B cell (primary cell): ENCODE results near the gene ABCA7. TPM values are rescaled to one million over a fixed set of nuclear protein-coding genes. Genes with fewer than 3 reads are reported as not detected.

Experiments used
- ATAC-seq: fragments of 200-7000 bp; cut with Tn5 transposase; one replicate; pipeline ENCODE4 v1.10.0; 2021; ENCODE audit warnings: low read depth, mild to moderate bottlenecking, moderate number of reproducible peaks, moderate library complexity
- CTCF ChIA-PET: fragments of 350-600 bp; sonication (Branson Sonifier 250); formaldehyde crosslinking; loops from one replicate; lab custom pipeline; 2021; ENCODE audit warnings: antibody characterized with exemption, inconsistent platforms; lab: Charles Lee
- POLR2A ChIA-PET: fragments of 350-600 bp; sonication (Branson Sonifier 250); formaldehyde crosslinking; loops from one replicate; lab custom pipeline; 2021; ENCODE audit warnings: antibody characterized with exemption; lab: Charles Lee
- DNase-seq: peaks from one replicate; pipeline ENCODE4 v3.0.0; 2013
- H2AFZ ChIP-seq: 2 replicates; pipeline ENCODE4 v1.6.1; 2012; ENCODE audit warnings: mild to moderate bottlenecking, low read depth, low read length; ENCODE audit not compliant: insufficient read depth, poor library complexity, severe bottlenecking
- H3K27ac ChIP-seq, 2 donors: 1 replicate in 1 of 2; 2 replicates in 1 of 2; pipeline ENCODE4 v1.5.1; 2012 to 2013; ENCODE audit warnings: low read length in 2 of 2, mild to moderate bottlenecking in 2 of 2, moderate library complexity in 1 of 2
- H3K27me3 ChIP-seq, 4 experiments: fragments of 200-600 bp in 1 of 4; sonication (generic) in 1 of 4; replicated peaks in 1 of 4; 1 replicate in 2 of 4; 2 replicates in 2 of 4; pipeline versions ENCODE4 v1.6.1 to v1.7.0; 2013 to 2016; ENCODE audit warnings: low read length in 3 of 4, mild to moderate bottlenecking in 2 of 4, mixed read lengths in 1 of 4, moderate library complexity in 1 of 4; ENCODE audit not compliant: insufficient read depth in 4 of 4, control insufficient read depth in 3 of 4; ENCODE audit errors: control extremely low read depth in 1 of 4
- H3K36me3 ChIP-seq, 2 experiments: replicated peaks in 1 of 2; 1 replicate in 1 of 2; 2 replicates in 1 of 2; pipeline versions ENCODE4 v1.6.1 to v1.7.1; 2013; ENCODE audit warnings: low read length in 1 of 2; ENCODE audit not compliant: insufficient read depth in 2 of 2, control insufficient read depth in 1 of 2; ENCODE audit errors: control extremely low read depth in 1 of 2, extremely low read depth in 1 of 2
- H3K4me1 ChIP-seq, 2 donors: fragments of 200-600 bp in 1 of 2; sonication (generic) in 1 of 2; 1 replicate in 1 of 2; 2 replicates in 1 of 2; pipeline versions ENCODE4 v1.5.1 to v1.6.1; 2013 to 2017; ENCODE audit warnings: low read length in 2 of 2; ENCODE audit not compliant: control insufficient read depth in 2 of 2, insufficient read depth in 2 of 2
- H3K4me2 ChIP-seq: replicated peaks from 2 replicates; pipeline ENCODE3; 2012; ENCODE audit warnings: mild to moderate bottlenecking, low read depth, low read length; ENCODE audit not compliant: poor library complexity, severe bottlenecking
- H3K4me3 ChIP-seq, 5 experiments: fragments of 200-600 bp in 1 of 5; sonication (generic) in 1 of 5; 1 replicate in 3 of 5; 2 replicates in 2 of 5; pipeline versions ENCODE4 v1.5.1 to v1.7.0; 2011 to 2016; ENCODE audit warnings: low read length in 4 of 5, mild to moderate bottlenecking in 4 of 5, low read depth in 2 of 5, control low read depth in 1 of 5, moderate library complexity in 1 of 5; ENCODE audit not compliant: insufficient read depth in 1 of 5; ENCODE audit errors: control extremely low read depth in 1 of 5, extremely low read depth in 1 of 5
- H3K79me2 ChIP-seq: fragments of 200-600 bp; sonication (generic); one replicate; pipeline ENCODE4 v1.6.0; 2016; ENCODE audit warnings: low read length; ENCODE audit not compliant: control insufficient read depth, insufficient read depth
- H3K9ac ChIP-seq: fragments of 200-600 bp; sonication (generic); 2 replicates; pipeline ENCODE4 v1.6.1; 2017; ENCODE audit warnings: mild to moderate bottlenecking, low read length, moderate library complexity
- H3K9me3 ChIP-seq, 3 donors: one replicate each; pipeline versions ENCODE4 v1.6.1 to v1.7.1; 2013; ENCODE audit warnings: low read length in 2 of 3; ENCODE audit not compliant: control insufficient read depth in 2 of 3, insufficient read depth in 1 of 3; ENCODE audit errors: control extremely low read depth in 1 of 3
- H4K20me1 ChIP-seq: 2 replicates; pipeline ENCODE4 v1.6.0; 2012; ENCODE audit warnings: mild to moderate bottlenecking, low read length; ENCODE audit not compliant: insufficient read depth, control insufficient read depth, poor library complexity, severe bottlenecking
- H3K27ac Mint-ChIP-seq: one replicate; pipeline ENCODE4 v1.8.0; 2021; ENCODE audit warnings: mixed read lengths
- H3K27me3 Mint-ChIP-seq: one replicate; pipeline ENCODE4 v1.8.0; 2021; ENCODE audit warnings: mixed read lengths
- H3K4me1 Mint-ChIP-seq: one replicate; pipeline ENCODE4 v1.8.0; 2021; ENCODE audit warnings: mixed read lengths
- H3K4me3 Mint-ChIP-seq: one replicate; pipeline ENCODE4 v1.8.0; 2021; ENCODE audit warnings: mixed read lengths
- H3K9me3 Mint-ChIP-seq: one replicate; pipeline ENCODE4 v1.8.0; 2022; ENCODE audit warnings: mixed read lengths; ENCODE audit not compliant: insufficient read depth
- CTCF ChIP-seq: fragments of 200-600 bp; IDR thresholded peaks from one replicate; pipeline ENCODE4 v1.8.0; 2022; ENCODE audit warnings: antibody characterized with exemption, mild to moderate bottlenecking
- EZH2 ChIP-seq: IDR thresholded peaks from 2 replicates; pipeline ENCODE4 v1.6.1; 2012; ENCODE audit warnings: borderline replicate concordance, low read depth, mild to moderate bottlenecking, moderate library complexity, low read length; ENCODE audit not compliant: insufficient read depth, poor library complexity, severe bottlenecking
- WGBS: methylation state at CpG from one replicate; pipeline ENCODE4 v1.1.5; 2013; ENCODE audit warnings: missing lambda C conversion rate; ENCODE audit not compliant: insufficient coverage; 5-methylcytosine and 5-hydroxymethylcytosine counted together
- intact Hi-C: fragments of 100-400 bp; cut with micrococcal nuclease; formaldehyde crosslinking; loops from one replicate; pipeline ENCODE4 v1.10.0; 2022
- polyA plus RNA-seq: library from polyadenylated mRNA; depleted of rRNA; stranded (reverse); fragments of >200 nt; gene quantifications from 2 replicates; pipeline ENCODE4 v1.2.3, GENCODE V29; 2012
- total RNA-seq, 2 donors: library from RNA; stranded (reverse); fragments of 120-200 nt in 1 of 2; gene quantifications; 1 replicate in 1 of 2; 2 replicates in 1 of 2; pipeline versions ENCODE4 v1.2.3 to v1.2.4, GENCODE V29; 2013 to 2022

The ABCA7 gene
- total and polyA plus RNA-seq, 2 donors (not counting 1 experiment from before 2014, with no cell fraction given), result 192 to 281 TPM

GRCh38 chr19:1085053-1085658 lies 45.2 kb downstream of the ABCA7 start:
- WGBS, result 83% methylated on average over 5 of the region's 8 CpGs
- H3K27me3 ChIP-seq, result no peaks in the 10 kb centered on the region
- ATAC-seq (no peak), DNase-seq (no peak)
- H3K4me1 Mint-ChIP-seq, result peaks cover 48% of the 10 kb centered on the region
- intact Hi-C loops, result no loop called here
- H3K79me2 ChIP-seq, result peaks cover 18% of the 10 kb centered on the region
- peaks cover 46 to 68% of the 10 kb centered on the region in 2 donors for H3K4me1 ChIP-seq
- peaks cover 0 to 84% of the 10 kb centered on the region in 2 experiments for H3K36me3 ChIP-seq
- ChIA-PET POLR2A (interaction anchor here (0.6 to 8.4 kb wide), 9 partner anchors 8 to 101 kb away, joined by 3 to 97 read pairs (median 5); partner anchors contain the start of genes ARHGAP45, POLR2E and WDR18), CTCF (interaction anchor here (0.8 to 5.6 kb wide), 7 partner anchors 9 to 61 kb away, joined by 3 to 49 read pairs (median 9); partner anchors contain the start of gene ARHGAP45)
- H3K9ac ChIP-seq, result no peak overlapping the region
- no peak overlapping the region for H3K27ac ChIP-seq
- no peaks in the 10 kb centered on the region for H3K9me3 Mint-ChIP-seq
- no peak overlapping the region for H3K4me3 ChIP-seq
- H3K9me3 ChIP-seq, result no peaks in the 10 kb centered on the region
- H3K27ac Mint-ChIP-seq, result peak overlapping the region; percentile 67
- TF ChIP-seq CTCF, result no peak
- no peak for TF ChIP-seq EZH2
- no peaks in the 10 kb centered on the region for H3K27me3 Mint-ChIP-seq
- peaks cover 96% of the 10 kb centered on the region for H4K20me1 ChIP-seq
- H3K4me3 Mint-ChIP-seq, result no peak overlapping the region
- H2AFZ ChIP-seq, result no peak overlapping the region
- H3K4me2 ChIP-seq, result no peak overlapping the region
